NT2/D1 (cell line): Measurements from ENCODE around the gene PTPN23.

Experiments
- SUZ12 ChIP-seq: IDR thresholded peaks from 2 replicates; pipeline ENCODE4 v1.6.1; 2011; ENCODE audit not compliant: insufficient read length, insufficient read depth; ENCODE audit errors: extremely low read depth
- YY1 ChIP-seq: IDR thresholded peaks from 2 replicates; pipeline ENCODE4 v1.6.1; 2011; ENCODE audit not compliant: insufficient read length, insufficient read depth
- ZNF274 ChIP-seq: IDR thresholded peaks from 2 replicates; pipeline ENCODE4 v1.6.1; 2011; ENCODE audit warnings: mild to moderate bottlenecking, low read depth, low read length

DNA sequence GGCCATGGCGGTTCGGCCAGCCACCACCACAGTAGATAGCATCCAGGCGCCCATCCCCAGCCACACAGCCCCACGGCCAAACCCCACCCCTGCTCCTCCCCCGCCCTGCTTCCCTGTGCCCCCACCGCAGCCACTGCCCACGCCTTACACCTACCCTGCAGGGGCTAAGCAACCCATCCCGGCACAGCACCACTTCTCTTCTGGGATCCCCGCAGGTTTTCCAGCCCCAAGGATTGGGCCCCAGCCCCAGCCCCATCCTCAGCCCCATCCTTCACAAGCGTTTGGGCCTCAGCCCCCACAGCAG is 29.5 kb downstream of the PTPN23 start:
- no peak for TF ChIP-seq SUZ12
- no peak for TF ChIP-seq ZNF274
- no peak for TF ChIP-seq YY1
